HepG2 (cell line): ENCODE results near the gene RSAD2.
"Not testable (repeated sequence)": the region's sequence is repeated elsewhere in the genome, so short reads cannot be mapped to it uniquely, and the experiment has no call there.

Experiments used
- CHCHD3 ChIP-seq: sonication (generic); formaldehyde crosslinking; IDR thresholded peaks from 2 replicates; pipeline ENCODE4 v1.8.0; 2022; ENCODE audit warnings: mild to moderate bottlenecking, missing genetic modification reagents, moderate library complexity
- EP300 ChIP-seq, 3 experiments: sonication (generic) in 1 of 3; formaldehyde crosslinking in 1 of 3; IDR thresholded peaks; 2 replicates each; pipeline versions ENCODE4 v1.5.1 to v1.6.1; 2011 to 2020; ENCODE audit warnings: low read depth in 2 of 3, low read length in 2 of 3, borderline replicate concordance in 1 of 3, improper control_type of control experiment in 1 of 3, mild to moderate bottlenecking in 1 of 3, missing genetic modification reagents in 1 of 3, moderate library complexity in 1 of 3
- GPN1 ChIP-seq: sonication (generic); formaldehyde crosslinking; IDR thresholded peaks from 2 replicates; pipeline ENCODE4 v1.5.1; 2020; ENCODE audit warnings: missing genetic modification reagents, borderline replicate concordance
- POLR2A ChIP-seq, 2 experiments: IDR thresholded peaks; 2 replicates each; pipeline ENCODE4 v1.6.1; 2011; ENCODE audit warnings: low read depth in 2 of 2, low read length in 2 of 2, mild to moderate bottlenecking in 1 of 2, moderate library complexity in 1 of 2; ENCODE audit not compliant: insufficient read depth in 1 of 2

GRCh38 chr2:6858466-6859027, 19.0 kb upstream of the RSAD2 start:
- TF ChIP-seq POLR2A (IDR thresholded peaks at IDR 0.05; ENCODE audit: insufficient read depth in 1 of 2, low read depth in 2 of 2, low read length in 2 of 2); EP300 (IDR thresholded peaks at IDR 0.05; ENCODE audit: low read depth in 2 of 2, low read length in 2 of 2); EP300 (CRISPR knock-in tag; IDR thresholded peaks at IDR 0.05; ENCODE audit: borderline replicate concordance); GPN1 (CRISPR knock-in tag); CHCHD3 (CRISPR knock-in tag): not testable (repeated sequence)
